MCF 10A (cell line): ENCODE results near the gene PIWIL4. TPM values are rescaled to one million over a fixed set of nuclear protein-coding genes. Genes with fewer than 3 reads are reported as not detected.

Experiments used
- BruUV-seq: library from RNA; stranded (reverse); fragments of 400-500 nt; replicated peaks from 2 replicates; lab custom pipeline; 2021; lab: Mats Ljungman, UMichigan
- CTCF ChIA-PET: fragments of 300-600 bp; sonication (Branson Sonifier 250); formaldehyde crosslinking; extraction: SDS; loops from one replicate; lab custom pipeline; 2021; ENCODE audit warnings: antibody characterized with exemption, inconsistent platforms; lab: Yijun Ruan, JAX
- POLR2A ChIA-PET: fragments of 300-600, 350-650 bp; sonication (Branson Sonifier 250); formaldehyde crosslinking; extraction: SDS; loops from one replicate; lab custom pipeline; 2020; ENCODE audit warnings: antibody characterized with exemption, inconsistent platforms; lab: Yijun Ruan, JAX
- DNase-seq: peaks from one replicate; pipeline ENCODE4 v3.0.0-alpha.2; 2018; ENCODE audit not compliant: unreplicated experiment
- H3K27ac Mint-ChIP-seq: one replicate; pipeline ENCODE4 v1.8.0; 2022; ENCODE audit warnings: mild to moderate bottlenecking, low read depth, mixed read lengths; ENCODE audit not compliant: unreplicated experiment
- H3K27me3 Mint-ChIP-seq: one replicate; pipeline ENCODE4 v1.8.0; 2022; ENCODE audit warnings: mixed read lengths; ENCODE audit not compliant: insufficient read depth, unreplicated experiment
- H3K36me3 Mint-ChIP-seq: one replicate; pipeline ENCODE4 v1.8.0; 2022; ENCODE audit warnings: mild to moderate bottlenecking, moderate library complexity, mixed read lengths; ENCODE audit not compliant: insufficient read depth, unreplicated experiment
- H3K4me1 Mint-ChIP-seq: one replicate; pipeline ENCODE4 v1.8.0; 2022; ENCODE audit warnings: mixed read lengths; ENCODE audit not compliant: insufficient read depth, unreplicated experiment
- H3K4me3 Mint-ChIP-seq: one replicate; pipeline ENCODE4 v1.8.0; 2022; ENCODE audit warnings: mild to moderate bottlenecking, moderate library complexity, mixed read lengths; ENCODE audit not compliant: unreplicated experiment
- H3K9me3 Mint-ChIP-seq: one replicate; pipeline ENCODE4 v1.8.0; 2022; ENCODE audit warnings: mixed read lengths; ENCODE audit not compliant: unreplicated experiment
- CTCF ChIP-seq: fragments of 200-600 bp; IDR thresholded peaks from one replicate; pipeline ENCODE4 v1.8.0; 2022; ENCODE audit warnings: antibody characterized with exemption, mild to moderate bottlenecking; ENCODE audit not compliant: unreplicated experiment
- intact Hi-C: fragments of 100-400 bp; cut with micrococcal nuclease; formaldehyde crosslinking; loops from 2 replicates; pipeline ENCODE4 v1.14.1; 2022
- total RNA-seq: library from RNA; stranded (reverse); gene quantifications from 2 replicates; pipeline ENCODE4 v1.2.3, GENCODE V29; 2022

PIWIL4 gene
- total RNA-seq, 1 experiment from 2014 or later, result not detected

GRCh38 chr11:94528551-94528950 is 38.6 kb upstream of the PIWIL4 start:
- Mint-ChIP-seq H3K4me3 (no peak overlapping the region), H3K36me3 (no peaks in the 10 kb centered on the region), H3K27ac (no peak overlapping the region), H3K9me3 (no peaks in the 10 kb centered on the region), H3K4me1 (peaks cover 11% of the 10 kb centered on the region), H3K27me3 (no peaks in the 10 kb centered on the region)
- TF ChIP-seq CTCF, result no peak
- intact Hi-C loops, result no loop called here
- no TSS peak for BruUV-seq
- POLR2A ChIA-PET, result no interaction called here
- CTCF ChIA-PET, result interaction anchor here (1.3 to 2.1 kb wide), 2 partner anchors 9 to 36 kb away, joined by 3 to 9 read pairs; no protein-coding TSS in a partner anchor
- DNase-seq, result no peak

- TF ChIP-seq CTCF, result no peak
Measured at GRCh38 chr11:94532211-94532610, 35.0 kb upstream of the PIWIL4 start.

DNA sequence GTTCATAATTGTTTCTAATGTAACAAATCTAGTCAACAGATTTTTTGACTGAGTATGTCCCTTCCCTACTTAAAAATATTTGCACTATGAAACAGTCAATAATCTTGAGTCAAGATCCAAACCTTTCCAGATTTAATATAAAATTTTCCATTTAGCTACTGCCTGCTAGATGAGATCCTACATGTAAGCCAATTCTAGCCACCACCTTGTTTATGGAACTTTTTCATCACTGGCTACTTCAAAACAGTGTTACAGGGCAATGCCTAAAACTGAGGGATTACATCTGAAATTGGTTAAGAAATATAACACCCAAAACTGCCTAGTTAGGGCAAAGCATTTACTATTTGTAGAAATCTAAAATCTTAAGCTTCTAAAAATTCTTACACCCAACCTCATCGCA is 34.0 kb upstream of the PIWIL4 start:
- ChIA-PET CTCF (interaction anchor here (0.7 to 1.5 kb wide), 3 partner anchors 14 to 31 kb away, joined by 3 to 9 read pairs (median 4); no protein-coding TSS in a partner anchor), POLR2A (no interaction called here)
- Mint-ChIP-seq H3K4me1 (peaks cover 30% of the 10 kb centered on the region), H3K27me3 (no peaks in the 10 kb centered on the region), H3K4me3 (no peak overlapping the region), H3K9me3 (no peaks in the 10 kb centered on the region), H3K36me3 (no peaks in the 10 kb centered on the region), H3K27ac (no peak overlapping the region)
- intact Hi-C loops, result no loop called here
- DNase-seq, result no peak
- BruUV-seq, result no TSS peak
- no peak for TF ChIP-seq CTCF

More at GRCh38 chr11:94532211-94532610, 35.0 kb upstream of the PIWIL4 start:
- intact Hi-C loops, result no loop called here
- H3K27me3 Mint-ChIP-seq, result no peaks in the 10 kb centered on the region
- CTCF ChIA-PET, result interaction anchor here (0.8 to 1.1 kb wide), 2 partner anchors 12 to 13 kb away, joined by 4 to 5 read pairs; no protein-coding TSS in a partner anchor
- POLR2A ChIA-PET, result interaction anchor here (0.7 kb wide), 1 partner anchor 346 kb away, joined by 3 read pairs; no protein-coding TSS in a partner anchor
- no peak for DNase-seq
- peaks cover 24% of the 10 kb centered on the region for H3K4me1 Mint-ChIP-seq
- no peak overlapping the region for H3K4me3 Mint-ChIP-seq
- no peaks in the 10 kb centered on the region for H3K36me3 Mint-ChIP-seq
- H3K9me3 Mint-ChIP-seq, result no peaks in the 10 kb centered on the region
- BruUV-seq, result no TSS peak
- no peak overlapping the region for H3K27ac Mint-ChIP-seq

GRCh38 chr11:94533696-94534630 is 33.2 kb upstream of the PIWIL4 start:
- H3K9me3 Mint-ChIP-seq, result no peaks in the 10 kb centered on the region
- no peaks in the 10 kb centered on the region for H3K36me3 Mint-ChIP-seq
- ChIA-PET POLR2A (no interaction called here), CTCF (interaction anchor here (0.7 to 1.5 kb wide), 2 partner anchors 15 to 30 kb away, joined by 3 to 9 read pairs; no protein-coding TSS in a partner anchor)
- H3K4me1 Mint-ChIP-seq, result peaks cover 30% of the 10 kb centered on the region
- H3K27ac Mint-ChIP-seq, result no peak overlapping the region
- H3K27me3 Mint-ChIP-seq, result no peaks in the 10 kb centered on the region
- no peak for DNase-seq
- intact Hi-C loops, result no loop called here
- BruUV-seq, result no TSS peak
- no peak overlapping the region for H3K4me3 Mint-ChIP-seq
- TF ChIP-seq CTCF, result no peak
